Activated CD4-positive, alpha-beta T cell treated with anti-CD3 and anti-CD28 coated beads for 48 hours (primary cell): ENCODE data around the gene SPTBN1.
"Not testable (repeated sequence)": the region's sequence is repeated elsewhere in the genome, so short reads cannot be mapped to it uniquely, and the experiment has no call there.

Source experiments
- DNase-seq: peaks from one replicate; pipeline ENCODE4 v3.0.0-alpha.2; 2020

SPTBN1 gene

DNA sequence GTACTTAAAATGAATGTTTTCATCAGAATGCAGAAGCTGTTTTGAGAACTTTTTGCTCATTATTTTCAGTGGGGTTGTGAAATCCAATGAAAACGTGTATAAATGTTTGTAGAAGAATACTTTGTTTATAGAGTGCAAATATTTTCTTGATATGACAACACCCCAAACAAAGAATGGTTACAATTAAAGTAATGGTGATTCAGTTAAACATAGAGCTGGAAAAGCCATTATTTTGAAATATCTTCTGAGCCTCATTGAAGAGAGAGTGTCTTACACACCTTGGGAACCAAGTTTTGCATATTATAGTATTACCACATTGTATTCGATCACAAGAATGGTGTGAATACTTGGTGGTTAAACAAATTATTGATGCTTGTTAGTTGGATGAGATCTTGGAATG lies 48.7 kb downstream of the SPTBN1 start:
- DNase-seq = no peak

DNA sequence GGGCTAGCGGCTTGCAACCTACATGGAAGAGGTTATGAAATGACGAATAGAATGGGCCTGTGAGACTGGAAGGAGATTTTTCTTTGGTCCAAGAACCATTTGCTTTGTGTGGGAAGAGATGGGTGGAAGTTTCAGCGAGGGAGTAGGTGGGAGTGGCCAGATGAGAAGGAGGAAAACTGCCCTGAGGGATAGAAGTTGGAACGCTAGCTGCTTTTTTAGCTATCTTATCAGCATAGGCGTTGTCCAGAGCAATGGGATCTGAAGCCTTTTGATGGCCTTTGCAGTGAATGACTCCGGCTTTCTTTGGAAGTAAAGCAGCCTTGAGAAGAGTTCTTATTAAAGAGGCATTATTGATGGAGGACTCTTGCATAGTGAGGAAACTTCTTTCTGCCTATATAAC lies 52.4 kb downstream of the SPTBN1 start:
- DNase-seq = no peak

DNA sequence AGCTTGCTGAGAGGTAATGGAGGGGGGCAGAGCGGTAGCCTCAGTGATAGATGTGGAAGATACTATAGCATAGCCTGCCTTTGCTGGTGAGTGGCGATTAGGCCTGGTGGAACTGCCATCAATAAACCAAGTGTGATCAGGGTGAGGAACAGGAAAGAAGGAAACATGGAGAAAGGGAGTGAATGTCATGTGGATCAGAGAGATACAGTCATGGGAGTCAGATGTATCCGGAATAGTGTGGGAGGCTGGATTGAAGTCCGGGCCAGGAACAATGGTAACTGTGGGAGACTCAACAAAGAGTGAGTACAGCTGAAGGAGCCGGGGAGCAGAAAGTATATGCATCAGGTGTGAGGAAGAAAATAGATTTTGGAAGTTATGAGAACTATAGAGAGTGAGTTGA lies 52.9 kb downstream of the SPTBN1 start:
- not testable (repeated sequence) for DNase-seq

DNA sequence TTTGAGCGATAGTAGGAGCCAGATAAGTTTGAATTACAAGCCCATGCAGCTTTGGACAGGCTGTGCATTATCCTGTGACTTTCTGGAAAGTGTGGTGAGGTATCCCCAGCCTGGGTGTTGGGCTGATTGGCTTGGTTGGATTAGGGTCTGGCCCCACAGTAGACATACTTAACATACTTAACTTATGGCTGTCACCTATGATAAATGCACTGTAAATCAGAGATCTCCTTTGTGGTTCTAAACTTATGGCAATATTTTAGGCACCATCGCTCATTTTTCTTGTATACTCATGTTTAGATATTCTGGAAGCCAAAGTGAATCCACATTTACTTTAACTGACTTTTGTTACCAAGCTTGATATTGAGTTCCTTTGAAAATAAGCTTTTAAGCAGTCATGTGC lies 54.8 kb downstream of the SPTBN1 start:
- DNase-seq = no peak

DNA sequence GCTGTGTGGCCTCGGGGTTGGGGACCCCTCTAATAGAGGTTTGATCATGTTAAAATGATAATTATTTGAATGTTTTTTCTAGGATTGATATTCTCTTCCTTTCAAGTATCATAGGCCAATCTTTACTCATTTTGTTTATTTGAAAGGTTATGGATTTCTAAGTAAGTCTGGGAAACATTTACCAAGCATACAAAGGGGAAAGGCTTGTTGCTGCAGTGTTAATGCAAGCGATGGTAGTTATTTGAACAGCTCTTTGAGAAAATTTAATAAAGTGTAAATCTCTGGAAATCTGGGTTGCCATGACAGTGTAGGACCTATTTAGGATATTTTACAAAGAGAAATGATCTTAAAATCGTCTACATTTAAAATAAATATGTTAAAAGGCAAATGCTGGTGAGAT lies 56.1 kb downstream of the SPTBN1 start:
- DNase-seq = no peak

DNA sequence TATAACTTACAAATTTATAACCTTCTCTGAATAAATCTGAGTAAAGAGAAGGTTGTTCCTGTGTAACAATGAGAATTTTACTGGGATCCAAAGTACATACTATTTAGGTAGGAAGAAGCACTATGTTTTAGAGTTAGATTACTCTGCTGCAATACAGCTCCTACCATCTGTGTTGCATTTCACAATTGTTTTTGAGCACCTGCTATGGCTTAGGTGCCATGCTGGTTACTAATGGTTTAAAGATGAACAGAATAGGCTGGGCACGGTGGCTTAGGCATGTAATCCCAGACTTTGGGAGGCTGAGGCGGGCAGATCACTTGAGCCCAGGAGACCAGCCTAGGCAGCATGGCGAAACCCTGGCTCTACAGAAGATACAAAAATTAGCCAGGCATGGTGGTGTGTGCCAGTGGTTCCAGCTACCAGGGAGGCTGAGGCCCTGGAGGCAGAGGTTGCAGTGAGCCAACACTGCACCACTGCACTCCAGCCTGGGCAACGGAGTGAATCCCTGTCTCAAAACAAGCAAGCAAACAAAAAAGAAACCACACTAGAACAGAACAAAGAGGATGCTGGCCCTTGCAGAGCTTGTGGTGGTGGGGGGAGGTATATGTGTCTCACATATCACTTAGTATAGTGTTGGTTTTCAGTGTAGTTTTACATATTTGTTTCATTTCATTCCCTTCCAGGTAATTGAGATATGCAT lies 56.7 kb downstream of the SPTBN1 start:
- no peak for DNase-seq

DNA sequence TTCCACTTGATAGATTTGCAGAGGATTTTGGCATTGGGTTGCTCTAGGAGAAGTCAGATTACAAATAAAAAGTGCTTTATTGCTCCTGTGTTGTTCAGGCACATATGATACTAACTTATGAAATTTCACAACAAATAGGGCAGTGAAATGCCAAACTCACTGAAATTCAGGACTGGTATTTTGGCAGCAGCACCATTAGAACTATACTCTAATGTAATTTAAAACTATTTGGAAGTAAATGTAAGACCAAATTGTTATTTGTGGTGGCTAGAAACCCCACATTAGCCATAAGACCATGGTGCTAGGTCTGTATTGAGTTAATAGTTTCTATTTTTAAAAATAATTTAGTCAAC lies 57.2 kb downstream of the SPTBN1 start:
- DNase-seq = no peak

DNA sequence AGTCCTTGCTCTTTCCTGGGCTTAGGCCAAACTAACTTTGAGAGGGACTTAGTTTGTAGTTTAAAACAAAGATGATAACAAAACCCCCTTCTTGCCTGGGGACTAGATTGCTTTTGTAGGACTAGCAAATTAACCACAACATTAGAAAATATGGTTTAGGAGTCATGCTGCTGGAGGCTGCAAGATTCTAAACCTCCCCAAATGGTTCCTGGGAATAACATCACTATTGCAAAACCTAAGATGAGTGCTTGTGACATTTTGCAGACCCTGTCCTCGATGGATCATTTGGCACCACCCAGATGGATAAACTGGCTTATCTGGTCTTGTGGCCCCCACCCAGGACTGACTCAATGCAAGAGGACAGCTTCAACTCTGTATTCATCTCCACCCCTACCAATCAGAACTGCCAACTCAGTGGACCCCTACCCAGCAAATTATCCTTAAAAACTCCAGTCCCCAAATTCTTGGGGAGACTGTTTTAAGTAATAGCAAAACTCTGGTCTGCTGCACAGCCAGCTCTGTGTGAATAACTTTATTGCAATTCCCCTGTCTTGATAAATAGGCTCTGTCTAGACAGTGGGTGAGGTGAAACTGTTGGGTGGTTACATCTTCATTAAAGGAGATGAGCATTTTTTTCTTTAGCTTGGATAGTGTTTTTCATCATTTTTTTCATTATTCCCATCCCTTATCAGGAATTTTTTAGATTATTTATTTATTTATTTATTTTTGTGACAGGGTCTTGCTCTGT lies 58.9 kb downstream of the SPTBN1 start:
- no peak for DNase-seq

DNA sequence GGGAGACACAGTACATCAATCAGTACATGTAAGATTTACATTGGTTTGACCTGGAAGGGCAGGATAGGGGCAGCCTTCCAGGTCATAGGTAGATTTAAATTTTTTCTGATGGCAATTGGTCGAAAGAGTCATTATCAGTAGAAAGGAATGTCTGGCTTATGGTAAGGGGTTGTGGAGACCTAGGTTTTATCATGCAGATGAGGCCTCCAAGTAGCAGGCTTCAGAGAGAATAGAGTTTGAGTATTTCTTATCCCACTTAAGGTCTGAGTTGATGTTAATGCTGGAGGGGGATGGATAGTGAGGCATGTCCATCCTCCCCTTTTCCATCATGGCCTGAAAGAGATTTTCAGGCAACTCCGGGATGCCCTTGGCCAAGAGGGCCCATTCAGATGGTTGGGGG lies 60.7 kb downstream of the SPTBN1 start:
- DNase-seq = no peak

DNA sequence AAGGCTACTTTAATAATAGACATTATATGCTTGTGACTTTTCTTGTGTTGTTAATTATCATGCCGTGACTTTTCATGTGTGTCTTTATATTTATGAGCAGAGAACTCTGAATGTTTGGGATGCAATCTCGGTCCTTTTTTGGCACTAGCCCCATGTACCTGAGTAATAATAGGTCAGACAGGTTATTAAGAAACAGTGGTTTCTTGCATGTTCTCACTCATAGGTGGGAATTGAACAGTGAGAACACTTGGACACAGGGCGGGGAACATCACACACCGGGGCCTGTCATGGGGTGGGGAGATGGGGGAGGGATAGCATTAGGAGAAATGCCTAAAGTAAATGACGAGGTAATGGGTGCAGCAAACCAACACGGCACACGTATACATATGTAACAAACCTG lies 61.9 kb downstream of the SPTBN1 start:
- not testable (repeated sequence) for DNase-seq

DNA sequence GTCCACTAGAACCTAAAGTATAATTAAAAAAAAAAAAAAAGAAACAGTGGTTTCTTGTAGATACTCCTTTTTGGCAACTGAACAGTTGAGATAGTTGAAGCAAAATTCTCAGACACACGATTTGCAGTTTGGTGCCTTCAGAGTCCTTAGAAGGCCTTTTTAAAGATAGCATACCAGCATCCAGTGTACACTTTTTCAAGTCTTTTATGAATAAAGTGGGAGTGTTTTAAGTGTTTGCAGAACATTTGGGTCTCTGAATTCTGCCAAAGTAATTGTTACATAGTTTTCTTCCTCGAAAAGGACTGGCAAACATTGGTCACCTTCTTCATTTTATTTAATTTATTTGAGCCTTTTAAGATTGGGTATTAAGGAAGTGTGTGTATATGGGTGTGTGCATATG lies 62.3 kb downstream of the SPTBN1 start:
- DNase-seq = no peak

DNA sequence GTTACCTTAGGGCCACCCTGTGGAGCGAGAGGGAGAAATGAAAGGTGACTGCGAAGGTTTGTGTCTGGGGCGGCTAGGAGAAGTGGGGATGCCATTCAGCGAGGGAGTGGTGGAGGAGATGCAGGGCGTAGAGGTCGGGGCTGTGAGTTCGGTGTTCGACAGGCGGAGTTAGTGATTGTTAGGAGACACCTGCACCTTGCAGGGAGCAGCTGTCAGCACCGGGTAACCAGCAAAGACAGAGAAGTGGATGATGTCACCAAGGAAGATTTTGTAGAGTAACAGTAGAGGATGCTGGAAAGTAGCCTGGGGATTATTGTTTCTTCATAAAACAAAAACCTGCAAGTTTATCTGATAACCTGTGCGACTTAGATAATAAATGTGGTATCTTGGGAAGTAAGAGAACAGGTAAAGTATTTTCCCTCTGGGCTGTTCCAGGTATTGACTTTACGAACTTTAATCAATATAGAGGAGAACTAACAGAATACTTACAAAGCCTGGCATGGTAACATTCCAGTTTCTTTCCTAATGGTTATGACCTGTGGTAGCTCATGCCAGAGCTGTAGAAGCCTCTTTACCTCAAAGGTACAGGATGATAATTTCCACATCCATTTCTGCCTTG lies 63.8 kb downstream of the SPTBN1 start:
- DNase-seq = no peak

DNA sequence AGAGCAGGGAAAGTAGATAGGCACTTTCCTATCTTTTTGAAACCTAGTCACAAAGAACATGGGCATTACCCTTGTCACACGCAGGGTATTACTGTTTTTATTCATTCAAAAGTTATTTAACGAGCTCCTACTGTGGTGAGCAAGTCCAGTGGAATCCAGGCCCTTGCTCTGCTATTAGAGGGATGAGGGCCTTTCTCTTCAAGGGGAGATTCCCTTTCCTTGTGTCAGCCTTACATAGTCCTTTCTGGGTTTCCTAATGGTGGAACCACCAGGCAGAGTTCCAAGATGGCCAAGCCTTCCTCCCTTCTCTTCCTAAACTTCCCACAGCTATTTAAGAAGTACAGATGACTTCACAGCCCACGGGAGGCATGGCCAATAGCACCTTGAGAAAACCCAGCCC lies 64.6 kb downstream of the SPTBN1 start:
- no peak for DNase-seq

DNA sequence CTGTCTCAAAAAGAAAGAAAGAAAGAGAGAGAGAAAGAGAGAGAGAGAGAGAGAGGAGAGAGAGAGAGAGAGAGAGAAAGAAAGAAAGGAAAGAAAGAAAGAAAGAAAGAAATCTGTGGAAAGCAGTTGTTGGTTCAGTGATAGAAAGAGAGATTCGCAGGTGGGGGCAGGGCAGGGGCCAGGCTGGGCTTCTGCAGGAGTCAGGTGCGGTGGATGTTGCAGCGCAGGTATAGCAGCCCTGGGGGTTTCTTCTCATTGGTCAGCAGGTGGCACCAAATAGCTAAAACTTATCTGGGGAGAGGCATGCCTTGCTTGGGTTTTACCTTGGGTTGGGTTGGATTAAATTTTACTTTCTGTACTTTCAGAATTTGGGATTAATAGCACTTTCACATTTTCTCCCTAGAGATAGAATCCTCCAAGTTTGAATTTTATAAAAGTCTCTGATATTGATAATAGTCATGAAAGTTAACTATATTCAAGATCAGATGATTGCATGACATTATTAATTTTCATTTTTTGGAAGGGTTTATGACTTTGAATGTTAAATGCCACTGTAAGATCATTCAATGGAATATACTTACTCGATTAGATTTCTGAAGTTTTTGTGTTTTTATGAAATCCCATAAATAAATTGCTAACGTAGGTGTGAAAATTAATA lies 66.6 kb downstream of the SPTBN1 start:
- peak; percentile 64 for DNase-seq

DNA sequence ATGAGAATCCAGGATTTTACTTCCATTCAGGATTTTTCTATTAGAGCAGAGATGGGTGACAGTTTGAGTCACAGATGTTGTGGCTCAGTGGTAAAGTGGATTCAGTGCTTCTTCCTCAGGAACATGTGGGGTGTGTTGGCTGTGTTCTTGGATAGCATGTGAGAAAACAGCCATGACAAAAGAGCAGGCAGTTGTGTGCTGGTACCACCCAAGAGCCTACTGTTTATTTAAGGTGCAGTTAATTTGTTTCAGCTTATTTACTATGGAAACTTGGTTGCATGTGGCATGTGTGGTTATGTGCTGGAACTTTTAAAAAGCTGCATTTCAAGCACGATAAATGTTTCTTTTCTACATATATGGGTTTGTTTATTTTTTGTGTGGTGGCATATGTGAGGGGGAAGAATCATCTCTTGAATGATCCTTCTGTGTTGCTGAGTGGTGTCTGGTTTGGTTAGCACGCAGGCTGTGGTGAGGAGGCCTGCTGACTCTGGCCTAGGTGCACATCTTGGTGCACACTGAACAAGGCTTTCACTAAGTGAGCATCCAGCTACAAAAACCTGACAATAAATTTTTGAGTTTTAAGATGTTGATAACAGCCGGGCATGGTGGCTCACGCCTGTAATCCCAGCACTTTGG lies 67.3 kb downstream of the SPTBN1 start:
- DNase-seq = no peak

DNA sequence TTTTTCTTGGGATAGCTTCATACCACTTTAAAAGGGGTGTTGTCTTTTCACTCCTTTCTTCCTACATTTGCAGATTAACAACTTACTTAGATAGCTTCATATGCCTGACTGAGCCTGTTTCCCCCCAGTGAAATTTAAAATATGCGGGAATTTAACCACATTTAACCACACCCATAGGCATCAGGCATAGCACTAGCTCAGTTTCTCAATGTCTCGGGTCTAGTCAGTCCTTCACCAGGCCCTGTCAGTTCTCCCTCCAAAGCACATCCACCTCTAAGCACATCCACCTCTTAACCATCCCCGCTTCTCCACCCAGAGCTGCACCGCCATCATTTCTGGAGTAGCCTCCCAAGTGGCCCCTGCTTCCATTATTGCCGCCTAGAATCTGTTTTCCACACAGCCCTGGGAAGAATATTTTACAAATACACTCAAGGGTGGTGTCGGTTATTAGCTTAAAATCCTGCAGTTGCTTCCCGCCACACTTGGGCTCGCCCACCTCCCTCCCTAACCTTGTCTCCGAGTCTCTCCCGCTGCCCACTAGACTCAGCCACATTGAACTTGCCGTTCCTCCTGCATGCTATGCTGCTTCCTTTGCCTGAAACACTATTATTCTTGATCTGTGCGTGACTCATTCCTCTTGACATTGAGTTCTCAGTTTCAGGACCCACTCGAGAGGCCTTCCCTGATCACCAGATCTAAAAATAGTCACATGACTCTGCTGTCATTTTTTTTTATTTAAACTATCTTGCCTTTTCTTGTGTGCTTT lies 68.3 kb downstream of the SPTBN1 start:
- peak; percentile 44 for DNase-seq

DNA sequence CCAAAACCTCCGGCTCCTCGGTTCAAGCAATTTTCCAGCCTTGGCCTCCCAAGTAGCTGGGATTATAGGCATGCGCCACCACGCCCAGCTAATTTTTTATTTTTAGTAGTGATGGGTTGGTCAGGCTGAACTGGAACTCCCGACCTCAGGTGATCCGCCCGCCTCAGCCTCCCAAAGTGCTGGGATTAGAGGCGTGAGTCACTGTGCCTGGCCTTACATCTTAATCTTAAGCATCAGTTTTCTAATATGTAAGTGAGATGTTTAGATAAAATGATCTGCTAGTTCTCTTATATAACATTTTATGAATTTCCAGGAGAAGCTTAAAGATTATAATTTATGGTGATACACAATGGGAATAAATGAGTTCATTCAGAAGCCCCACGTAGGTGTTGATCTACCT lies 69.2 kb downstream of the SPTBN1 start:
- no peak for DNase-seq

DNA sequence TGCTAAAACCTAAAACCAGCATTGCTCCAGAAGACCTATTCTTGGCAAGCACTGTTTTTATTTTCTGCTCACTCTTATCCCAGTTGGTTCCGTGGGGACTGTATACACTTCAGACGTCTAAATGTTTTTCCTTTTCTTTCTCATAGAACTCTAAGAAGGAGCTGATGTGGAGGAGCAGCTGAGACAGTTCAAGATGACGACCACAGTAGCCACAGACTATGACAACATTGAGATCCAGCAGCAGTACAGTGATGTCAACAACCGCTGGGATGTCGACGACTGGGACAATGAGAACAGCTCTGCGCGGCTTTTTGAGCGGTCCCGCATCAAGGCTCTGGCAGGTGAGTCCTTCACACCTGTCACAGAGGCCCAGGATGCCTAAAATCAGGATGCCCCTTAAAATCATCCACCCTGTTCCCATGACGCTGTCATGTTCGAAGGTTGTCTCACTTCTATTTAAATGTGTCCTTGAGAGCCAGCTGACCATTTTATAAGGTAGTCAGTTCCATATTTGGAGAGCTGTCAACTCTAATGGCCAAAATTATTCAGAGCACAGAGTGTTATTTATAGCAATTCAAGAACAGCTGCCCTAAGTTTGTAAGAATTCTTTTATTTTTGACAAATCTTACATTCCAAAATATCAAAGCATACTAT lies 70.2 kb downstream of the SPTBN1 start:
- DNase-seq = no peak

DNA sequence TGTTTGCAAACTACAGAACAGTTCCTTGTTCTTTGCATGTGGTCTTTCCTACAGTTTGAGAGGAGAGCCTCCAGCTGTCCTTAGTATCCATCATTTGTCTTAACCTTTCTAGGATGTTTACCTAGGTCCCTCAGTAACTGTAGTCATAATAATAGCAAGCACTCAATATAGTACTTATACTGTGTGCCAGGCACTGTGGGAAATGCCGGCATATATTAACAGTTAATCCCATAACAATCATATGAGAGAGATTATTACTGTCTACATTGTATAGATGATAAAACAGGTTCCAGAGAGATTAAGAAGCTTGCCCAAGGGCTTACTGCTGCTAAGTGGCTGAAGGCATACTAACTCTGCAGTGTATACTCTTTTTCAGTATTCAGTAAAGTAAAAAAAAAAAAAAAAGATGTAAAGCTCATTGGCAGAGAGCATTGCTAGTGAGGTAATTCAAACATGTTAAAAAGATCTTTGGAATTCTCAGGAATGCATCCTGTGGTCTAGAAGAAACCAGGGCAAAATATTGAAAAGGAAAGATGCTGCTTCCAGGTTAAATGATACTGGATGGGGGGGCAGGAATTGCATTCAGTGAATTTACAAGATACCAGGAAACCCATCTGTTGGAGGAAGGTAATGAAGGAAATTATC lies 72.3 kb downstream of the SPTBN1 start:
- DNase-seq = no peak

DNA sequence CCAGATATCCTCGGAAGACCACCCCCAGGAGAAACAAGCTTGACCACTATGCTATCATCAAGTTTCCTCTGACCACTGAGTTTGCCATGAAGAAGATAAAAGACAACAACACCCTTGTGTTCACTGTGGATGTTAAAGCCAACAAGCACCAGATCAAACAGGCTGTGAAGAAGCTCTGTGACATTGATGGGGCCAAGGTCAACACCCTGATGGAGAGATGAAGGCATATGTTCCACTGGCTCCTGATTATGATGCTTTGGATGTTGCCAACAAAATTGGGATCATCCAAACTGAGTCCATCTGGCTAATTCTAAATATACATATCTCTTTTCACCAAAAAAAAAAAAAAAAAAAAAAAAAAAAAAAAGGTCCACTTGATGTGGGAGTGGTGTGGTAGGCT lies 73.4 kb downstream of the SPTBN1 start:
- not testable (repeated sequence) for DNase-seq

DNA sequence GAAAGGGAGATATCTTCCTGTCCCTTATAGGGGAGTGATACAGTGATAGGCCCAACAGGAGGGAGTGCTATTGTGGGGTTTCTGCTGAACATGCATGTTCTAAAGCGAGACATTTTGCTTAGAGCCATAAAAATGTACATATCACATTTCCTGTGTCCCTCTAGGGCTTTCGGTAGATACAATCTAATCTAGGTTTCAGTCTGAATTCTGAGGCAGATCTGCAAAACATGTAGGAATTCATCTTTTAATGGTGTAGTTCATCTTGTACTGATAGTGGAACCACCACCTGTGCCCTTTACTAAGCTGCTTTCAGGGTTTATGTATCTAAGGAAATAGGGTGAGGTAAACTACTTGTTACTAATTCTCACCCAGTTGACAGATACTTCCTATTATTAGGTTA lies 73.8 kb downstream of the SPTBN1 start:
- DNase-seq = no peak

DNA sequence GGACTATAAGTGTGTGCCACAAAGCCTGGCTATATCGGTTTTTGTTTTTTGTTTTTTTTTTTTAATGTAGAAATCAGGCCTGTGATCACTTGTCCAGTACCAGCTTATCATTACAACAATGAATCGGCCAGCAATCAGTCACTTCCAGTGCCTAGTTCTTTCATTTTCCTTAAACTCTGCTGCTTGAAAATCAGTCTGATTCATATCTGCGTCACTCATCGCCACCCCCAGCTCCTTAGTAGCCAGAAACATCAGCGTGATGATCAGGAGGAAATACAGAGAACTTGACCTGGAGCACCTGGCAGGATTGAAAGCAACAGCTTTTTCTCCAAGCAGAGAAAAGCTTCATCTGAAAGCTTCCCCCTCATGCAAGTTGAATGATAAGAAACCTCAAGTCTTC lies 75.4 kb downstream of the SPTBN1 start:
- no peak for DNase-seq
